Left lobe of liver (tissue), 2 donors: ENCODE measurements around the gene MALL. TPM values are rescaled to one million over a fixed set of nuclear protein-coding genes. Genes with fewer than 3 reads are reported as not detected.
"Not testable (repeated sequence)": the region's sequence is repeated elsewhere in the genome, so short reads cannot be mapped to it uniquely, and the experiment has no call there.

ENCODE experiments used
- ATAC-seq: fragments of 200-7000 bp; cut with Tn5 transposase; one replicate; pipeline ENCODE4 v1.9.1; 2020; ENCODE audit warnings: mild to moderate bottlenecking, moderate library complexity
- DNase-seq: peaks from one replicate; pipeline ENCODE4 v3.0.0-alpha.2; 2020; ENCODE audit warnings: low spot score
- total RNA-seq: library from RNA; stranded (reverse); gene quantifications from one replicate; pipeline ENCODE4 v1.2.1, GENCODE V29; 2021
- donor health status: DM: no; HTN: no; CAD: no; lungs with moderate emphysema.
- donor health status: DM: no; HTN: yes; CAD: no.

MALL gene
- total RNA-seq, 1 donor from 2014 or later, result 1.6 TPM

- ATAC-seq (no peak), DNase-seq (no peak)
Observed at GRCh38 chr2:110121052-110121334, 5.4 kb upstream of the MALL start.

- ATAC-seq, result no peak
- DNase-seq, result no peak
Observed at GRCh38 chr2:110120171-110121051, 4.8 kb upstream of the MALL start.

GRCh38 chr2:110116033-110116710, 550 bp upstream of the MALL start:
- DNase-seq, result no peak
- peak; percentile 76 for ATAC-seq

- DNase-seq (no peak), ATAC-seq (no peak)
Observed at GRCh38 chr2:110114831-110115255, 779 bp downstream of the MALL start.

- peak; percentile 36 for ATAC-seq
- DNase-seq, result no peak
Observed at GRCh38 chr2:110113961-110114591, 1.5 kb downstream of the MALL start.

GRCh38 chr2:110108291-110108690, 7.3 kb downstream of the MALL start:
- ATAC-seq, DNase-seq: not testable (repeated sequence)

GRCh38 chr2:110107092-110108079, 8.2 kb downstream of the MALL start:
- ATAC-seq, result no peak
- DNase-seq, result no peak

- ATAC-seq, result no peak
- DNase-seq, result no peak
Observed at GRCh38 chr2:110106642-110107041, 9.0 kb downstream of the MALL start.

- DNase-seq, result no peak
Observed at GRCh38 chr2:110105608-110106467, 9.8 kb downstream of the MALL start.

GRCh38 chr2:110105183-110105582, 10.4 kb downstream of the MALL start:
- DNase-seq (no peak), ATAC-seq (no peak)

More at GRCh38 chr2:110105608-110106467, 9.8 kb downstream of the MALL start:
- ATAC-seq, result no peak

- no peak for DNase-seq
- ATAC-seq, result no peak
Observed at GRCh38 chr2:110104025-110104771, 11.4 kb downstream of the MALL start.

- no peak for ATAC-seq
Observed at GRCh38 chr2:110103061-110103961, 12.3 kb downstream of the MALL start.

GRCh38 chr2:110101901-110102803, 13.5 kb downstream of the MALL start:
- DNase-seq (no peak), ATAC-seq (no peak)

More at GRCh38 chr2:110103061-110103961, 12.3 kb downstream of the MALL start:
- no peak for DNase-seq

- peak; percentile 86 for ATAC-seq
- peak; percentile 75 for DNase-seq
Observed at GRCh38 chr2:110101280-110101844, 14.3 kb downstream of the MALL start.

- ATAC-seq, DNase-seq: not testable (repeated sequence)
Observed at GRCh38 chr2:110100880-110101279, 14.7 kb downstream of the MALL start.

- ATAC-seq (peak; percentile 6), DNase-seq (no peak)
Observed at GRCh38 chr2:110100480-110100879, 15.1 kb downstream of the MALL start.
